Smooth muscle cell (in vitro differentiated cells): ENCODE results near the gene HPSE2. TPM values are rescaled to one million over a fixed set of nuclear protein-coding genes. Genes with fewer than 3 reads are reported as not detected.

Source experiments
- DNase-seq: peaks from one replicate; lab custom pipeline; 2025; ENCODE audit not compliant: unreplicated experiment; lab: John Stamatoyannopoulos, UW
- H2AFZ ChIP-seq: fragments of 200-600 bp; sonication (generic); 2 replicates; pipeline ENCODE4 v1.6.0; 2016; ENCODE audit warnings: antibody characterized with exemption, low read depth, mild to moderate bottlenecking
- H3F3A ChIP-seq: fragments of 200-600 bp; sonication (generic); 2 replicates; pipeline ENCODE4 v1.6.0; 2017; ENCODE audit warnings: antibody characterized with exemption, low read depth
- H3K27ac ChIP-seq: fragments of 200-600 bp; sonication (generic); 2 replicates; pipeline ENCODE4 v1.5.1; 2016; ENCODE audit warnings: low read depth, mild to moderate bottlenecking
- H3K27me3 ChIP-seq: fragments of 200-600 bp; sonication (generic); 2 replicates; pipeline ENCODE4 v1.6.1; 2016; ENCODE audit warnings: low read depth, mild to moderate bottlenecking
- H3K36me3 ChIP-seq: fragments of 200-600 bp; sonication (generic); 2 replicates; pipeline ENCODE4 v1.5.1; 2016; ENCODE audit warnings: low read depth
- H3K4me1 ChIP-seq: fragments of 200-600 bp; sonication (generic); 2 replicates; pipeline ENCODE4 v1.5.1; 2016; ENCODE audit warnings: low read depth
- H3K4me2 ChIP-seq: fragments of 200-600 bp; sonication (generic); 2 replicates; pipeline ENCODE4 v1.6.0; 2016; ENCODE audit warnings: mild to moderate bottlenecking
- H3K4me3 ChIP-seq: fragments of 200-600 bp; sonication (generic); 2 replicates; pipeline ENCODE4 v1.5.1; 2016; ENCODE audit warnings: mild to moderate bottlenecking
- H3K79me2 ChIP-seq: fragments of 200-600 bp; sonication (generic); 2 replicates; pipeline ENCODE4 v1.6.0; 2016; ENCODE audit warnings: low read depth, mild to moderate bottlenecking
- H3K9ac ChIP-seq: fragments of 200-600 bp; sonication (generic); 2 replicates; pipeline ENCODE4 v1.6.0; 2016; ENCODE audit warnings: low read depth
- H3K9me3 ChIP-seq: fragments of 200-600 bp; sonication (generic); replicated peaks from 2 replicates; pipeline ENCODE4 v1.5.1; 2016; ENCODE audit warnings: low read depth
- H4K20me1 ChIP-seq: fragments of 200-600 bp; sonication (generic); 2 replicates; pipeline ENCODE4 v1.6.0; 2016; ENCODE audit warnings: low read depth
- WGBS: methylation state at CpG from one replicate; pipeline ENCODE4 v1.1.7; 2016; ENCODE audit warnings: low lambda C conversion rate; 5-methylcytosine and 5-hydroxymethylcytosine counted together
- polyA plus RNA-seq: library from polyadenylated mRNA; unstranded; fragments of >200 nt; fragmentation: Nextera tagmentation; extraction: Ambion mirVana; gene quantifications from 2 replicates; pipeline ENCODE4 v1.2.1, GENCODE V29; 2016
- total RNA-seq: library from RNA; depleted of rRNA; stranded (reverse); fragments of >200 nt; gene quantifications from 2 replicates; pipeline ENCODE4 v1.2.3, GENCODE V29; 2014
- TF ChIP-seq, protein P1 (sequence below): fragments of 200-600 bp; sonication (generic); IDR thresholded peaks from 2 replicates; pipeline ENCODE4 v1.5.1; 2017; ENCODE audit warnings: borderline replicate concordance, mild to moderate bottlenecking, antibody characterized with exemption; ENCODE audit not compliant: insufficient read depth, poor library complexity, severe bottlenecking

Gene HPSE2
- total and polyA plus RNA-seq, 2 experiments from 2014 or later = 0.13 TPM; not detected in 1

DNA sequence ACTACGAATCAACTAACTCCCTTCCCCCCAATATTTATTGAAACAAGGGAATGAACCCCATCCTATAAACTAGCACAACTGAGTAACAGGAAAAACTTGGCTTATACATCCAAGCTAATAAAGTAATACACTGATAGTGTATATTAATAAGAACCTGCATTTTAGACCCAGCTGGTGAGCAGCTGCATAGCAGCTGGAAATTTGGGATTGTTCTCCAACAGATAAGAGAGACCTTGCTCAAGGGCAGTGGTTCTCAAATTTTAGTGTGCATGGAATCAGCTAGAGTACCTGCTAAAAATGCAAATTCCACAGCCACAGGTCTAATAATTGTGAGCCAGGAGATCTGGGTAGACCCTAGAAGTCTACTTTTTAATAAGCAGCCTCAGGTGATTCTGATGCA lies 404.3 kb downstream of the HPSE2 start:
- no peak overlapping the region for H3K4me3 ChIP-seq
- WGBS = 89% methylated on average over 1 of the region's 1 CpG
- no peaks in the 10 kb centered on the region for H3K9me3 ChIP-seq
- no peak overlapping the region for H3K27ac ChIP-seq
- H3K79me2 ChIP-seq = no peaks in the 10 kb centered on the region
- TF ChIP-seq, protein P1, sequence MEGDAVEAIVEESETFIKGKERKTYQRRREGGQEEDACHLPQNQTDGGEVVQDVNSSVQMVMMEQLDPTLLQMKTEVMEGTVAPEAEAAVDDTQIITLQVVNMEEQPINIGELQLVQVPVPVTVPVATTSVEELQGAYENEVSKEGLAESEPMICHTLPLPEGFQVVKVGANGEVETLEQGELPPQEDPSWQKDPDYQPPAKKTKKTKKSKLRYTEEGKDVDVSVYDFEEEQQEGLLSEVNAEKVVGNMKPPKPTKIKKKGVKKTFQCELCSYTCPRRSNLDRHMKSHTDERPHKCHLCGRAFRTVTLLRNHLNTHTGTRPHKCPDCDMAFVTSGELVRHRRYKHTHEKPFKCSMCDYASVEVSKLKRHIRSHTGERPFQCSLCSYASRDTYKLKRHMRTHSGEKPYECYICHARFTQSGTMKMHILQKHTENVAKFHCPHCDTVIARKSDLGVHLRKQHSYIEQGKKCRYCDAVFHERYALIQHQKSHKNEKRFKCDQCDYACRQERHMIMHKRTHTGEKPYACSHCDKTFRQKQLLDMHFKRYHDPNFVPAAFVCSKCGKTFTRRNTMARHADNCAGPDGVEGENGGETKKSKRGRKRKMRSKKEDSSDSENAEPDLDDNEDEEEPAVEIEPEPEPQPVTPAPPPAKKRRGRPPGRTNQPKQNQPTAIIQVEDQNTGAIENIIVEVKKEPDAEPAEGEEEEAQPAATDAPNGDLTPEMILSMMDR = no peak
- no peaks in the 10 kb centered on the region for H3K27me3 ChIP-seq
- no peaks in the 10 kb centered on the region for H3F3A ChIP-seq
- no peak for DNase-seq
- H3K9ac ChIP-seq = no peak overlapping the region
- H4K20me1 ChIP-seq = no peaks in the 10 kb centered on the region
- no peak overlapping the region for H2AFZ ChIP-seq
- no peak overlapping the region for H3K4me2 ChIP-seq
- H3K36me3 ChIP-seq = no peaks in the 10 kb centered on the region
- no peaks in the 10 kb centered on the region for H3K4me1 ChIP-seq

DNA sequence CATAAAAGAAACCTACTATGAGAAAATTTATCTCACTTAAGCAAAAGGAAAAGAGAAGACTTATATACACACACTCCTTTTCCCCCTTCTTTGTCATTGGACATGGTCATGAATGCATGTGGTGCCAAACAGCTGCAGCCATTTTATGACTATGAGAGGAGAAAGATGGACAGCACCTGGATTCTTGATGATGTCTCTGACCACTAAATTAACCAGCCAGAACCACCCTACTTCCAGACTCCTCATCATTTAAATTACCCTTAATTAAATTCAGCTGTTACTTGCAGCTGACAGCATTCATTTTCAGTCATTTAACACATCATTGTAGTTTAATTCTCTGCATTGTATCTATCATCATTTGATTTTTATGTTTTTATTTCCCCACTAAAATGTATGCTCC lies 409.9 kb downstream of the HPSE2 start:
- Histone ChIP-seq H3K27ac (no peak overlapping the region), H3F3A (no peaks in the 10 kb centered on the region), H3K9ac (no peak overlapping the region), H3K4me2 (no peak overlapping the region), H3K4me1 (no peaks in the 10 kb centered on the region), H2AFZ (no peak overlapping the region), H4K20me1 (no peaks in the 10 kb centered on the region), H3K9me3 (no peaks in the 10 kb centered on the region), H3K79me2 (no peaks in the 10 kb centered on the region), H3K27me3 (no peaks in the 10 kb centered on the region), H3K36me3 (no peaks in the 10 kb centered on the region), H3K4me3 (no peak overlapping the region)
- TF ChIP-seq, protein P1 = no peak
- DNase-seq = no peak

DNA sequence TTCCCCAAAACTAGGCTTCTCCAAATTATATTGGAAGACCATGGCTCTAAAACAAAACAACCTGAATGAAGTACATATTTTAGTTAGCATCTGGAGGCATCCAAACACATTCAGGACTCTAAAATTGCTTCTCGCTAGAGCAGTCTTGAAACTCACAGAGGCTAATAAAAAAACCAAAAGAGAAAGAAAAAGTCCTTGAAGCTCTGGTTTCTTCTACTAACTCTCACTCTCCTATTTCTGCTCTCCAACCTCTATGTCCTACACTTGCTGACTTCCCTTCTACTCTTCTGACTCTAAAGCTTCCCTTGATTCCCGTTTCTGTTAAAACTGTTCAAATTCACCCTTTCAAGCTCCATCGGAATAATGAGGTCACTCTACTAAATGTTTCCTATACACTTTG lies 418.3 kb downstream of the HPSE2 start:
- no peaks in the 10 kb centered on the region for H3K79me2 ChIP-seq
- H3F3A ChIP-seq = no peaks in the 10 kb centered on the region
- no peak overlapping the region for H3K9ac ChIP-seq
- H3K4me2 ChIP-seq = no peak overlapping the region
- WGBS = 92% methylated on average over 3 of the region's 3 CpGs
- no peaks in the 10 kb centered on the region for H4K20me1 ChIP-seq
- H3K9me3 ChIP-seq = no peaks in the 10 kb centered on the region
- H3K4me3 ChIP-seq = no peak overlapping the region
- no peak for DNase-seq
- H3K4me1 ChIP-seq = no peaks in the 10 kb centered on the region
- H3K36me3 ChIP-seq = no peaks in the 10 kb centered on the region
- H3K27ac ChIP-seq = no peak overlapping the region
- no peak overlapping the region for H2AFZ ChIP-seq
- TF ChIP-seq, protein P1 = no peak
- no peaks in the 10 kb centered on the region for H3K27me3 ChIP-seq

DNA sequence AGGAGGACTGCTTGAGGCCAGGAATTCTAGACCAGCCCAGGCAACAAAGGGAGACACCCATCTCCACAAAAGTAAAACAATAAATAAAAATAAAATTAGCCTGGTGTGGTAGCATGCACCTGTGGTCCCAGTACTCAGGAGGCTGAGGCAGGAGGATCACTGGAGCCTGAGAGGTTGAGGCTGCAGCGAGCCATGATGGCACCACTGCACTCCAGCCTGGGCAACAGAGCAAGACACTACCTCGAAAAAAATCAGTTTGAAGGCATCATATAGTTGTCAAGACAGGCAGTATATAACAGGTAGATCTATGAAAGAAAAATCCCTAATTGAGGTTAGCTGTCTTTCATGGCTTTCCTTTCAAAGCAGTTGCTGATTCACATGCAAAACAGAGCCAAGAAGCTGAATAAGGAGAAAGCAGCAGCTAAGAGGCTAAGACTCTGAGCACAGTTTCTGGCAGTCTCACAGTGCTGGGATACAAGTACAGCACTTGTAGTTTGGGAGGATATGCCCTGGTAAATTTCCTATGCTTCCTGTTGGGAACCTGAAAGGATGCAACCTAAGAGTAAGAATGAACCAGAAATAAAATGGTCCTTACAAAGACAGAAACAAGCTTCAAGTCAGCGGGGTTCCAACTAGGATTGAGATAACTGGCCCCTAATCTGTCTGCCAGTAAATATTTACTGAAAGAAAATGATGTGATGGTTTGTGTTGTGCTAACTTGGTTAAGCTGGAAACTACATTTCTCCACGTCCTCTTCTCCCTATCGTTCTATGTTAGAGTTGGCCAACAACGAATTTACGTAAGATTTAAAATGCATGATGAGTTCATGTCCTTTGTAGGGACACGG lies 420.4 kb downstream of the HPSE2 start:
- no peaks in the 10 kb centered on the region for H3K36me3 ChIP-seq
- H4K20me1 ChIP-seq = no peaks in the 10 kb centered on the region
- WGBS = 53% methylated on average over 8 of the region's 8 CpGs

More for the DNA sequence above, 420.4 kb downstream of the HPSE2 start:
- no peak overlapping the region for H2AFZ ChIP-seq
- no peaks in the 10 kb centered on the region for H3K4me1 ChIP-seq
- H3K9me3 ChIP-seq = no peaks in the 10 kb centered on the region
- no peak overlapping the region for H3K4me3 ChIP-seq
- no peak overlapping the region for H3K9ac ChIP-seq
- TF ChIP-seq, protein P1 = no peak
- no peak overlapping the region for H3K4me2 ChIP-seq
- H3K27ac ChIP-seq = no peak overlapping the region
- H3K27me3 ChIP-seq = no peaks in the 10 kb centered on the region
- no peaks in the 10 kb centered on the region for H3F3A ChIP-seq
- no peaks in the 10 kb centered on the region for H3K79me2 ChIP-seq
- DNase-seq = no peak
